ENCODE measurements around the gene RSPO1.
"Not testable (repeated sequence)": the region's sequence is repeated elsewhere in the genome, so short reads cannot be mapped to it uniquely, and the experiment has no call there.

The RSPO1 gene

DNA sequence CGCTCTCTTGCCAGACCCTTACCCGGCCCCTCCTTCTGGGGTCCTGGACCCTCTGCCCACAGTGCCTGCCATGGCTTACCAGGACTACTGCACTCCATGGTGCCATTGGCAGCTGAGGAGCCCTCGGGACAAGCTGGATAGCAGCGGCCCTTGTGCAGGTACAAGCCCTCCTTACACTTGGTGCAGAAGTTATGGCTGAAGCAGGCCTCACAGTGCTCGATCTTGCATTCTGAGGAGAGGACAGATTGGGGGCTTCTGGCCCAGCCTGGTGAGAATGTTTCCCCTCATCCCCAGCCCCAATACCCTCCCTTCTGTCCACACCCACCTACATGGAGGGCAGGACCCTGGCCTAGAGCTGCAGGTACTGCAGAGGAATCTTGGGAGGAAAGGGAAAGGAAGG is 20.6 kb downstream of the RSPO1 start:
- DNase-seq (ENCODE audit: low spot score) = no peak

- DNase-seq (ENCODE audit: low spot score) = no peak
Observed at GRCh38 chr1:37612186-37612585, 22.5 kb downstream of the RSPO1 start.

- no peak for DNase-seq (ENCODE audit: low spot score)
Observed at GRCh38 chr1:37609994-37610393, 24.7 kb downstream of the RSPO1 start.

DNA sequence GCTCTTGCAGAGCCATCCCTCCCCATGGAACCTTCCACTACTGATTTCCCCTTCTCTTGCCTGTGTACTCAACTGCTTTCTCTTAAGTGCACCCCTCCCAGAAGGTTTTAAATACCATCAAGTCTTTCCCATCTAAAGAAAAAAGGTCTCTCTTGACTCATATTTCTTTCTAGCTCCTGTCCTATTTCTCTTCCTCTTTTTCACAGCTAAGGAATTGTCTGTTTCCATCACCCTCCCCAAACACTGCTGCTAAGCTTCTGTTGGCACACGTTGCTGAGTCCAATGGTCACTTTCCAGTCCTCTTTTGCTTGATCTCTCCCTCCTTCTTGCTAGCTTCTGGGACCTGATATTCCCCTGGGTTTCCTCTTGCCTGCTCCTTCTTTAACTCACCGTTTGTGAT is 25.7 kb downstream of the RSPO1 start:
- no peak for DNase-seq (ENCODE audit: low spot score)

DNA sequence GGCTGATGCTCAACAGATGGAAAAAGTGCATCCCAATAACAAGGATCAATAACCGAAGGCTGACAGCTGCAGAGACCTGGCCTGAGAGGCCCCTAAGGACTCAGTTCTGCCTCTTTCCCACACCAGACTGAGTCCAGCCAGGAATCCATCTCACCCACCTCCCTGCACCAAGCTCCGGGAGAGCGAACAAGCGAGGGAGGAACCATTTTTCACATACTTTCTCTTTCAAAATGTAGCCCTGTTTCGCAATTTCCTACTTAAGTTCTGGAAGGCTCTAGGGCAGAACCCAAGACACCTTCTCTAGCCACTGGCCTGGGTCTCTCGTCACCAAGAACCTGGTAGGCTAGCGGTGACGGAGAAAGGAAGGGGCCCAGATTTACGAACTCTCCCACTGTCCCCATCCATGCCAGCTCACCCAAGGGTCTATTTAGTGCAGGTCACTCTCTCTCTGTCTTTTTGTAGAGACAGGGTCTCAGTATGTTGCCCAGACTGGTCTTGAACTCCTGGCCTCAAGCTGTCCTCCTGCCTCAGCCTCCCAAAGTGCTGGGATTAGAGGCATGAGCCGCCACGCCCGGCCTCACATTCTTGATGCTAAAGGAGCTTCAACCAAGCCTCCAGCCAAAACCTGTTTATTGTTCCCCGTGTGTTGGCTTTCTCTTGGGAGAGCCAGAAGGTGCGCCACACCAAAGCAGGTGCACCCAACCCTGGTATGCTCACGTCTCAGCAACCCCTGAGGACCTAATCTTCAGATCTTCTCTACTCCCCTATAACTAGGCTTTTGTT is 28.0 kb downstream of the RSPO1 start:
- DNase-seq (ENCODE audit: low spot score) = no peak

DNA sequence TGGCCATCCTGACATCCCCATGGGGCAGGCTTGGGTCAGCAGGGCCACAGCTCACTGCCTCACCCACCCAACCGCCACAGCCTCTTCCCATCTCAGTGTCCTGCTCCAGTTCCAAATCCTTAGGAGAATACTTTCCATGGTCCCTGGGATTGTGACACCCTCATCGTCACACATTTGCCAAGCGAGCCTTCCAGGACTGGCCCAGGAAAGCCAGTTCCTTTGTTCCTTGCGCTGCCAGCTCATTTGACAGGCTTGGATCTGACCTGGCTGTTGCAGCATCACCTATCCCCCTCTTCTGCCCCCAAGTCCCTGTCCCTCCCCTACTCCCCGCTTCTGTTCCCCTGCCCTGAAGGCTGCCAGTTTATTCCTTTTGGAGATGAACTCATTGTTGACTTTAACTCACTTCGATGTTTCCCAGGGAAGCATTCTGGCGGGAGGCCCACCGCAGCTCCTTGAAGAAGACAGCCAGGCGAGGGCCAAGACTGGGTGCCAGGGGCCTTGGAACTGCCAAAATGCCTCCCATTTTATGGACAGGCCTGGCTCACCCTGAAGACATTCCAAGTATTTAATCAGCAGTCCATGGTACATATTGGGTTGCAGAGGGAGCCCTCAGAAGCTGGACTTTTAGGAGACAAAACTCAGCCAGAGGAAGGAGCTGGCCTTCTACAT is 28.8 kb downstream of the RSPO1 start:
- DNase-seq (ENCODE audit: low spot score) = no peak

DNA sequence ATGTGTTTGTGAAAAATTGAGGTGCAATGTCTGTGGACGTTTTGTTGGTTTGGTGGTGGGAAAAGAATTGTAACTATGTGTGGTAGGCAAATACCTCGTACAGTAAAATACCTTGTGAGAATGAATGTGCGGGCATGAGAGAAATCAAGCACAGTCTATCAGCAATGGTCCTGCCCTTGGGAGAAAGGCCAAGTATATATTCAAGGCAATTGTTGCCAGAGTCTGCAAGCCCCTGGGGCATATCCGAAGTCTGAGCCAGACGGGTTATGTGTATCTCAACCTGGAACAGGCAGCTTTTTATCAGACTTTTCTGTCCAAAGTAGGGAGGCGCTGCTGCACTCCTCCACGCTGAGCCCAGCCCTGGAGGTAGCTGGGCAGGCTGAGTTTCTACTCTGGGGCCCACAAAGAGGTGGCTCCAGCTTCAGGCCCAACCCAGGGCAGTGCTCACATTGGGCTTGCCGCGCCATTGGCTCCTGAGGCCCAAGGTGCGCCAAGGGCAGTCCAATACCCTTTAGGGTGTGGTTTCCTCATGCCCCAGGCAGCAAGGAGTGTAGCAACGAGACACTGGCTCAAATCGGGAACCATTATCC is 29.5 kb downstream of the RSPO1 start:
- DNase-seq (ENCODE audit: low spot score) = no peak

DNA sequence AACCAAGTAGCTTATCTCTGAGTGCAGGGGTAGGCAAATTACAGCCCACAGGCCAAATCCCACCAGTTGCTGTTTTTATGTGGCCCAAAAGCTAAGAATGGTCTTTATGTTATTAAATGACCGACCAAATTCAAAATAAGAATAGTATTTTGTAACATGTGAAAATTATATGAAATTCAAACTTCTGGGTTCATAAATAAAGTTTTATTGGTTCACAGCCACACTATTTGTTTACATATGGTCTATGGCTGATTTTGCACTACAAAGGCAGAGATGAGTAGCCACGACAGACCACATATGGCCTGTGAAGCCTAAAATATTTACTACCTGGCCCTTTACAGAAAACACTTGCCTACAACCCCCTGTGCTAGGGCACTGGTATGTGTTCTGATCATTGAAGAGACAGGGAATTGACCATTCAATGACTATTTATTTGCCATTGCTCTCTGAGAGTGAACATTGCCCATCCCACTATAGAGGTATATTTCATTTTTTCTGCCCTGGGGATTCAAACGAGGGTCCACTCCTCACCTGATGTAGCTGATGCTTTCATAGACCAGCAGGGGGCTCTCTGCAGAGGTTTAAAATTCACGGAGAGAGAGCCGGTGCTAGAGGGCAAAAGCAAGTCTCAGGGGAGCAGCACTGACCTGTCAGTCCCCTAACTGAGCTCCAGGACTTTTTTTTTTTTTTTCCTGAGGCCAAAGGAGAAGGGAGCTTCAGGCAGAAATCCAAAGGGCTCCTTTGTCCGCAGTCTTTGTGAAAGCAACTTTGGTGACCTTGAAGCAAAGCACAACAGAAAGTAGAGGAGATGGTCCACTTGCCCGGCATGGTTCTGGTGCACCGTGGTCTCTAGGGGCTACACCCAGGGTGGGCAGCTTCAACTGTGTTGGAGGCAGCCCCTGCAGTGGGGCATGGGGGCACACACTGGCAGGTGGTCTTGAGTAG is 31.7 kb downstream of the RSPO1 start:
- DNase-seq (ENCODE audit: low spot score) = peak; percentile 56

GRCh38 chr1:37601441-37601840 is 33.3 kb downstream of the RSPO1 start:
- no peak for DNase-seq (ENCODE audit: low spot score)

DNA sequence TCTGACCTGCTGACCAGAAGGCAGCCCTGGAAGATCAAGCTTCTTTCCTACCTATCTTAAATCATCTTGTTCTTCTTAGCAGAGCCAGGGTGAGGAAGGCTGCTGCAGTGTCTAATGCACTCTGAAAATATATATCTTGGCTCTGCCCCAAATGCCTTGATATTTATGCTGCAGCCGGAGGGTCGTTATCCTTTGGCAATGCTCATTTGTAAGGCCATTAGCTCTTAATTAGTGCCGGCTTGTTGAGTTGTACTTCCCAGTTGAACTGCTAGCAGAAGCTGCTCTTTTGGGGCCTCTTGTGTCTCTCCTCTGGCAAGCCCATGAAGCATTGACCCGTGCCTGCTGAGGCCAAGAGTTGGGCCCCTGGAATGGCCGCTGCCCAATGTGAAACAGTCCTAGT is 34.8 kb downstream of the RSPO1 start:
- DNase-seq (ENCODE audit: low spot score) = no peak

GRCh38 chr1:37596182-37596667 is 38.5 kb downstream of the RSPO1 start:
- DNase-seq (ENCODE audit: low spot score) = no peak

DNA sequence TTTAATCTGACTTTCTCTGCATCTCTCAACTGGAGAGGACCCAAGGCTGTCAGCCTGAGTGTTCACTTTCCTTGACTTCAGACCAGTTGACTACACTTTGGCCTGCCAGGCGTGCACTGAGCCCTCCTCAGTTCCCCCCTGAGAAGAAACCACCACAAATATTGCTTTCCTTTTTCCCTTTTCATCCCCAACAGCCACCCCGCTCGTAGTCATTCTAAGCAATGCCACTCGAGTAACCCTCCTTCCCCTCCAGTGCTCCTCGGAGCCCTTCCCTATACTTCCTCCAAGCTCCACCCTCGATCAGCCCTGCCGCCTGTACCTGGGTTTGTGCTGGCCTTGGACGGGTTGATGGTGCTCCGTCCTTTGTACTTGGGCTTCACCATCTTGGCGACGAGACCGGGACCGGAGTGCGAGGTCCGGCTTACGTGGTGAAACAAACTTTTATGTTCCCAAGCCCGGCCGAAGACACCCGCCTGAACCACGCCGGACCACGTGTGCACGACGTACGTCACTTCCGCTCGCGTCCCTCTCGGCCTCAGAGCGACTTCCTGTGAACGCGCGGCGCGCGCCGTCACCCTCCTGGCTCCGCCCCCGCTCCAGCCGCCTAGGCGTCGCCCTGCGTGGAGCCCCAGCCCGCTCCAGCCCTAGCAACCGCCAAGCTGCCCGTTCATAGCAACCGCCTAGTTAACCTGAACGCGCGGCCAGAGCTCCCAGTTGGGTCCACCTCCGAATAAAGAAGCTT is 39.1 kb downstream of the RSPO1 start, which contains the start of gene GNL2:
GNL2 (minus strand) TSS at position 498 of the 742 bp plus-strand sequence; CDS start at position 383, 115 bp downstream.
- peak; percentile 97 for DNase-seq (ENCODE audit: low spot score)

- no peak for DNase-seq (ENCODE audit: low spot score)
Observed at GRCh38 chr1:37593726-37594125, 41.0 kb downstream of the RSPO1 start.

DNA sequence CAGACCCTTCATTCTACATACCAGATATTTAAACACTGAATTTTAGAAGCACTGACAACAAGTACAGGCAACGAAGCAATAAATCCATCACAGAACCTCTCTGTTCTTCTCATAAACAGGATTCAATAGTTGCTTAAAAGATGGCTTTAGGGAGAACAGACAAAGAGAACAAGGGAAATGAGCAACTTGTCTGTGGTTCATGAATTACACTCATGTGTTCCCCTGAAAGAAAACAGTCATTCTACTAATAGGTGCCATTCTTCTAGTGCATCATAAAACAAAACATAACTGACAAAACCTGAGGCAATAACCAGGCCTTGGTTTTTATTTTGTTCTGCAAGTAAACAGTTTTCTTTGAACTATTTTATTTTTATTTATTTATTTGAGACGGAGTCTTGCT is 45.8 kb downstream of the RSPO1 start:
- DNase-seq (ENCODE audit: low spot score) = no peak

DNA sequence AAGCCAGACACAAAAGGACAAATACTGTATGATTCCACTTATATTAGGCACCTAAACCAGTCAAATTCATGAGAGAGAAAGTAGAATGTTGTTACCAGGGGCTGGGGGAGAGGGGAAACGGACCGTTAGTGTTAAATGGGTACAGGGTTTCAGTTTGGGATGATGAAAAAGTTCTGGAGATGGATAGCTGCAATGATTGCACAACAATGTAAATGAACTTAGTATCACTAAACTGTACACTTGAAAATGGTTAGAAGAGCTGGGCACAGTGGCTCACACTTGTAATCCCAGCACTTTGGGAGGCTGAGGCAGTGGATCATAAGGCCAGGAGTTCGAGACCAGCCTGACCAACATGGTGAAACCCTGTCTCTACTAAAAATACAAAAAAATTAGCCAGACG is 50.1 kb downstream of the RSPO1 start:
- DNase-seq (ENCODE audit: low spot score) = not testable (repeated sequence)

DNA sequence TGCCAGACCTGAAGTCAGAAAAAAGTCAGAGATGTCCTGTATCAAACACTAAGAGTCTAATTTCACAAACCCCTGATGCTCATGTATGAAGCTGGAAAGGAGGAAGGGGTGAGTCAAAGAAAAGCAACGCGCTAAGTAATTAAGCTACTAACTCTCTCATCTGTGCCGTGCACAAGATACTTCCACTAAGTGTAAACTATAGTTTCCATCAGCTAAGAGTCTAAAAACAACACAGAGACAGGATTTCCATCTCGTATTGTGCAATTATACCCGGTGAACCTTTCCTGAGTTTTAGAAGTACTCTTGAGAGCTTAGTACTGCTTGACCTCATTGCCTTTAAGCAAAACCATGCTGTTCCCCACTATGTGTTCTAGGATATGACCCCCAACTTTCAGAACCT is 59.0 kb downstream of the RSPO1 start:
- no peak for DNase-seq (ENCODE audit: low spot score)

GRCh38 chr1:37574834-37575480 is 59.7 kb downstream of the RSPO1 start:
- no peak for DNase-seq (ENCODE audit: low spot score)

DNA sequence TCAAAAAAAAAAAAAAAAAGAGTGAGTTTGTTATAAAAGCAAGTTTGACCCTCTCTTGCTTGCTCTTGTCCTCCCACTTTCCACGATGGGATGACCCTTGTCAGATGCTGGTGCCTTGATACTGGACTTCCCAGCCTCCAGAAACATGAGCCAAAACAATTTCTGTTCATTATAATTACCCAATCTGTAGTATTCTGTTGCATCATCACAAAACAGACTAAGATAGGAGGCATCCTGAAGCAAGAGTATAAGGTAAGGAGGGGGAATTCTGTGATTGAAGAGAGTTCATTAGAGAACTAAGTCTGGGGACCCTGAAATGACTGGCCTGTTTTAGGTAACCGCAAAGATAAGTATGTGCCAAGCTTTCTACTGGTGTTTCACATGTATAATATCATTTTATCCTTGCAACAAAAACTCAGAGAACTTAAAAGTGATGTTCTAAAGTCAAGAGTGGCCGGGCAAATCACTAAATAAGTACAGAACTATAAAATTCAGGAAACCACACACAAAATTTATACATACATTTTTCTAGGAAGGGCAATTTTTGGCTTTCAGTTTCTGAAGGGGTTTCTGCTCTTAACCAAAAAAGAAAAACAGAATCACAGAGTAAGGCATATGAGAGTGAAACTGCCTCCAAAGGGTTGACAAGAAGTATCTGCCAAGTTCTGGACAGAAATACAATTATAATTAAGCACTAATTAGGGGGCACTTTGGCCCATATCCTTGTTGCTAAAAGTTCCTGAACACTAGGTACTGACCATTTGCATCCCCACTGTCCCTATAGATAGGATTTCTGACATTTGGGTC is 64.0 kb downstream of the RSPO1 start:
- no peak for DNase-seq (ENCODE audit: low spot score)

GRCh38 chr1:37567023-37567422 is 67.7 kb downstream of the RSPO1 start:
- no peak for DNase-seq (ENCODE audit: low spot score)

DNA sequence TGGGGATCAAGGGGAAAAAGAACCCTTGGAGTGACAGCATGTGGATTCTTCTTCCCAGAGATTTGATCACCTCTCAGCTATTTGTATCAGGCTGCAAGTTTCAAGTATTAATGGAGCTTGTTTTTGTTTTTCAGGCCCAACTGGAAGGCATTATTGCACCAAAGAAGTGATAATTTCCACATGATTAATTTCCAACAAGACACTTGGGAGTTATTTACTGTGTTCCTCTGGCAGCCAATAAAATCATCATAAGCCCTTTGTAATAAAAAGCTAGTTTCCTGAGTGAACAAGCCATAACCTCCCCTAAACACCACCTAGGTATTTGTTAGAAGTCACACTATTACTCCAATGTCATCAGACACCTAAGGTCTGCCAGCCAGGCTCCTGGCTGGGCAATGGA is 69.8 kb downstream of the RSPO1 start:
- DNase-seq (ENCODE audit: low spot score) = no peak
